ENCODE data around the gene TMEM235. TPM values are rescaled to one million over a fixed set of nuclear protein-coding genes. Genes with fewer than 3 reads are reported as not detected.

TMEM235 gene
- not detected for polyA plus RNA-seq (2013, experiment 1 of 4)
- 0.07 TPM for polyA plus RNA-seq (2013, experiment 2 of 4)
- polyA plus RNA-seq (2013, experiment 3 of 4) = not detected
- not detected for polyA plus RNA-seq (2013, experiment 4 of 4)

DNA sequence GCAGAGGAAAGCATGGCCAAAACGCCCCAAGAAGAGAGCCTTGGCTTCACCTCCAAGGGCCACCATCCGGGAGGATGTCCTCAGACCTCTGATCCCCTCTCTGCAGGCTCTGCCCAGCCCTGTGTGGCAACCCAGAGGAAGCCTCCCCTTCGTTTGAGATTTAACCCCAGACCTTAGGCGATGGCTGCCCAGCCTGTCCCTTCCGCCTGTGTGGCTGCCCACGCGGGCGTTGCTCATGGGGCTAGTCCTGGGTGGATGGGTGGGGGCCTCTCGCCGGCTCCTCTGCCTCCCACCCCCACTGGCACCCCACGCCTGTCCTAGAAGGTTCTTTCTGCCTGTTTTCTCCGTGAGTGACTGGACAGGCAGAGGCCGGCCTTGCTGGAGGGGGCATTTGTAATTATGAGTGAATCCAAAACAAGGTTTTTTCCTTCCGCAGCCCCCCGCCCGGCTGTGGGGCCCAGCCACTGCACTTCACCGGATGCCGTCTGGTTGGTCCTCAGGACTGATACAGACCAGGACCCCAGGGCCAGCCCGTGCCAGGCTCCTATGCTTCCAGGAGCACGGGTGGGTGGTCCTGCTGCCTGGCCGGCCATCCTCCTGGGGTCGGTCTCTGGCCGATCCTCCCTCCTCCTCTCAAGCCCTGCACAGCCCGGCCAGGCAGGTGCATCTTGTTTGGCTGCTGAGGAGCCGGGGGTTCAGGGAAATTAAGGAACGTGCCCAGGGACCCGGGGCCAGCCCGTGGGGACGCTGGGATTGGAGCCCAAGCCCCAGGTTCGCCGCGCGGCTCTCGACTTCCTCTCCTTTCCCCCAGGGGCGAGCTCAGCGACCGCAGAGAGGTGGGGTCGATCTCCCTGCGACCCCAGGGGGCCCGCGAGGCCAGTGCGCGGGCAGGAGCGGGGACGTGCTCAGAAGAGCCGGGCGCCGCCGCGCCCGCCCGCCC lies at the start of gene TMEM235:
TMEM235 (plus strand) TSS at position 636 of the 940 bp plus-strand sequence. CDS start 393 bp downstream, outside the sequence.
- 28 to 29% methylated on average over 52 of the region's 52 CpGs for WGBS, 2 experiments
- Histone ChIP-seq H3K4me1 (ENCODE audit: control insufficient read depth, insufficient read depth, low read length) (peaks cover 5% of the 10 kb centered on the region), H3K27me3 (ENCODE audit: control insufficient read depth, insufficient read depth, low read length, poor library complexity, severe bottlenecking) (peaks cover 33% of the 10 kb centered on the region), H3K36me3 (ENCODE audit: control insufficient read depth, insufficient read depth, low read length) (no peaks in the 10 kb centered on the region), H3K4me3 (ENCODE audit: insufficient read depth, low read depth, low read length) (peak within 1 kb of the TSS; percentile 33), H3K9me3 (ENCODE audit: control insufficient read depth, low read length) (no peaks in the 10 kb centered on the region), H3K27ac (ENCODE audit: insufficient read depth, low read depth, low read length, poor library complexity, severe bottlenecking) (no peak within 1 kb of the TSS)

DNA sequence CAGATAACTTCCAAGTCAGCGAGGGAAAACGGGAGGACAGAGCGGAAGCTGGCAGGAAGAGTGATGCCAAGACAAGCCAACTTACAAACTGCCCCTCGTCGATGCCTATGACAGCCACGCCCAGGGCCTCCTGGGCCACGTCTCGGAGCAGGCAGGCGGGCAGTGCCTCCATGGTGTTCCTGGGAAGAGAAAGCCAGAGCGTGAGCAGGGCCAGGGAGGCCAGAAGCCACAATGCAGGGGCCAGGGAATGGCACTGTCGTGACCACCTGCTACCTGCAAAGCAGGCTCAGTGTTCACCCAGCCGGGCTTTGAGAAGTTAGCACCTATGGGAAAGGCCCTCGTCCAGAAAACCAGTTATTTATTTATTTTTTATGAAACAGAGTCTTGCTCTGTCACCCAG lies 48.9 kb upstream of the TMEM235 start:
- Histone ChIP-seq H3K9me3 (ENCODE audit: control insufficient read depth, low read length) (no peaks in the 10 kb centered on the region), H3K4me3 (ENCODE audit: insufficient read depth, low read depth, low read length) (no peak overlapping the region), H3K4me1 (ENCODE audit: control insufficient read depth, insufficient read depth, low read length) (peaks cover 18% of the 10 kb centered on the region), H3K27ac (ENCODE audit: insufficient read depth, low read depth, low read length, poor library complexity, severe bottlenecking) (no peak overlapping the region), H3K27me3 (ENCODE audit: control insufficient read depth, insufficient read depth, low read length, poor library complexity, severe bottlenecking) (no peaks in the 10 kb centered on the region), H3K36me3 (ENCODE audit: control insufficient read depth, insufficient read depth, low read length) (peaks cover 43% of the 10 kb centered on the region)
- WGBS, 2 experiments = 94 to 97% methylated on average over 13 of the region's 13 CpGs

DNA sequence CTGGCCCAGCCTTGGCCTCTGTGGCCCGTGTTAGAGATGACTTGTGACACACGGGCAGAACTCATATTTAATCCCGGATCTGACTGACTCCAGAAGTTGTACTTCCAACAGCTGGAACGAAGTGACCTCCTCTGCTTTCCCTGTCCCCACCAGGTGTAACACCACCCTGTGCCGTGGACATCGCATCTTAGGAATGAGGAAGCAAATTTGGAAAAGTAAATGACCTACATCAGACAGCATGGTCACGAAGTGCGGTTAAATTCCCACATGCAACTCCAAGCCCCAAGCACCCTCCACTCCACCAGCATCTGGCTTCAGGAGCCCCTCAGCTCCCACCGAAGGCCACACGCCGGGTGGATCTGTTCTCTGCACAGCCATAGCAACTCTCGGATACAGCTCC lies 47.5 kb upstream of the TMEM235 start:
- Histone ChIP-seq H3K4me3 (ENCODE audit: insufficient read depth, low read depth, low read length) (no peak overlapping the region), H3K27ac (ENCODE audit: insufficient read depth, low read depth, low read length, poor library complexity, severe bottlenecking) (no peak overlapping the region), H3K27me3 (ENCODE audit: control insufficient read depth, insufficient read depth, low read length, poor library complexity, severe bottlenecking) (no peaks in the 10 kb centered on the region), H3K9me3 (ENCODE audit: control insufficient read depth, low read length) (no peaks in the 10 kb centered on the region), H3K36me3 (ENCODE audit: control insufficient read depth, insufficient read depth, low read length) (peaks cover 37% of the 10 kb centered on the region), H3K4me1 (ENCODE audit: control insufficient read depth, insufficient read depth, low read length) (peaks cover 24% of the 10 kb centered on the region)
- WGBS, 2 experiments = 94% methylated on average over 12 of the region's 12 CpGs

DNA sequence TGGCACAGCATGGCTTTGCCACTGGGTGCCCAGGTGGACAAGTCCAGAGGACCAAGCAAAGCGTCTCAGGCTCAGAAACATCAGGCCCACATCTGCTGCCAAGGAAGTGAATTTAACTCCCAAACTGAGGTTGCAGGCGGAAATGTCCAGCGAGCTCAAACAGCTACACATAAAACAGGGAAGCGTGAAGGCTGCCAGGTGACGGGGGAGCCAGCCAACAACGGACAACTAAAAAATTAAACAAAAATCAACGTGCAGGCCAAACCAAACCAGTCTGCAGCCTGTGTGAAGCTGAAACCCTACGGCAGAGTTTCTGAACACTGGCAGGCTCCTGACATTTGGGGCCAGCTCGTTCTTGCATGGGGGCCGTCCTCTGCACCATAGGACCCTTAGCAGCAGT lies 47.1 kb upstream of the TMEM235 start:
- 92 to 93% methylated on average over 10 of the region's 10 CpGs for WGBS, 2 experiments
- Histone ChIP-seq H3K4me1 (ENCODE audit: control insufficient read depth, insufficient read depth, low read length) (peaks cover 24% of the 10 kb centered on the region), H3K4me3 (ENCODE audit: insufficient read depth, low read depth, low read length) (no peak overlapping the region), H3K36me3 (ENCODE audit: control insufficient read depth, insufficient read depth, low read length) (peaks cover 33% of the 10 kb centered on the region), H3K27me3 (ENCODE audit: control insufficient read depth, insufficient read depth, low read length, poor library complexity, severe bottlenecking) (no peaks in the 10 kb centered on the region), H3K9me3 (ENCODE audit: control insufficient read depth, low read length) (no peaks in the 10 kb centered on the region), H3K27ac (ENCODE audit: insufficient read depth, low read depth, low read length, poor library complexity, severe bottlenecking) (no peak overlapping the region)

DNA sequence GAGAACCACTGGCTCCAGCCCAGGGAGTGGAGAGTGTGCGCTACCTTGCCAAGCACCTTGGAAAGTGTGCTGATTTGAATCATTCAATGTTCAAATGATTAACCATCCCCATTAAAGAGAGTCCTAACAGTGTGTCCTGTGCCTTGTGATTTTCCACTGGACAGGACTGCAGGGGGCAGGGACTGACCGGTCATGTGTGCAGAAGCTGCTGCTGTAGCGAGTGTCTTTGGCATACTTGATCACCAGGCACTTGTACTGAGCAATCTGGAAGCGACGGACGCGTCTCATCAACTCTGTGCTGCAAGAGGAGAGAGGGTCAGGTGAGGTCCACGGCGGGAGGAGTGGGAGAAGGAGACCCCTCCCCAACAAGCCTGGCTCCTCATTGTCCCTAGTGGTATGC lies 46.6 kb upstream of the TMEM235 start:
- no peak overlapping the region for H3K4me3 ChIP-seq (ENCODE audit: insufficient read depth, low read depth, low read length)
- no peak overlapping the region for H3K27ac ChIP-seq (ENCODE audit: insufficient read depth, low read depth, low read length, poor library complexity, severe bottlenecking)
- H3K4me1 ChIP-seq (ENCODE audit: control insufficient read depth, insufficient read depth, low read length) = peaks cover 24% of the 10 kb centered on the region
- peaks cover 28% of the 10 kb centered on the region for H3K36me3 ChIP-seq (ENCODE audit: control insufficient read depth, insufficient read depth, low read length)
- WGBS, 2 experiments = 88 to 92% methylated on average over 9 of the region's 9 CpGs
- no peaks in the 10 kb centered on the region for H3K9me3 ChIP-seq (ENCODE audit: control insufficient read depth, low read length)
- no peaks in the 10 kb centered on the region for H3K27me3 ChIP-seq (ENCODE audit: control insufficient read depth, insufficient read depth, low read length, poor library complexity, severe bottlenecking)

DNA sequence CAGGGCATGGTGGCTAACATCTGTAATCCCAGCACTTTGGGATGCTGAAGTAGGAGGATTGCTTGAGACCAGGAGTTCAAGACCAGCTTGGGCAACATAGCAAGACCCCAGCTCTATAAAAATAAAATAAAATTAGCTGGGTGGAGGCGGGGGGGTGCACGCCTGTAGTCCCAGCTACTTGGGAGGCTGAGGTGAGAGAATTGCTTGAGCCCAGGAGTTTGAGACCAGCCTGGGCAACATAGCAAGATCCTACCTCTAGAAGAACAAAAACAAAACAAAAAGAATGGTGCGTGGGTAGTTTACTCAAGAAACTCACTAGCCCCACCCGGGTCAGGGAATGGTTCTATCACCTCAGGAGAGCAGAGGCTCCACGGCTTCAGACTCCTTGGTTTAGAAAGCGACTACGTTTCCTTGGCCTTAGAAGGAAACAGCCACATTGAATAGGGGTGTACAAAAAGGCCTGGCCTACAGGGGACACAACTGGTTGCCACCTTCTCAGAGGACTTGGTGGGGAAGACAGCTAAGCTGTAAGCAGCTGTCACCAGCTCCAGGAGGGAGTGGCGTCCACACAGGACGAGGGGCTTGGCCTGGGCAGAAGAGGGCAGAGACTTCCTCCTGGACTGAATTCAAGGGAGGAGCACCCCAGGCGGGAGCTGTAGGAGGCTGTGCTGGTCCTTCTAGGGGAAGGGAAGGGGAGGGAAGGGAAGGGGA lies 45.3 kb upstream of the TMEM235 start:
- peaks cover 20% of the 10 kb centered on the region for H3K36me3 ChIP-seq (ENCODE audit: control insufficient read depth, insufficient read depth, low read length)
- H3K27me3 ChIP-seq (ENCODE audit: control insufficient read depth, insufficient read depth, low read length, poor library complexity, severe bottlenecking) = no peaks in the 10 kb centered on the region
- H3K9me3 ChIP-seq (ENCODE audit: control insufficient read depth, low read length) = no peaks in the 10 kb centered on the region
- H3K4me1 ChIP-seq (ENCODE audit: control insufficient read depth, insufficient read depth, low read length) = peaks cover 24% of the 10 kb centered on the region
- H3K4me3 ChIP-seq (ENCODE audit: insufficient read depth, low read depth, low read length) = peak overlapping the region; percentile 57
- 64 to 68% methylated on average over 9 to 10 of the region's 10 CpGs for WGBS, 2 experiments
- no peak overlapping the region for H3K27ac ChIP-seq (ENCODE audit: insufficient read depth, low read depth, low read length, poor library complexity, severe bottlenecking)

DNA sequence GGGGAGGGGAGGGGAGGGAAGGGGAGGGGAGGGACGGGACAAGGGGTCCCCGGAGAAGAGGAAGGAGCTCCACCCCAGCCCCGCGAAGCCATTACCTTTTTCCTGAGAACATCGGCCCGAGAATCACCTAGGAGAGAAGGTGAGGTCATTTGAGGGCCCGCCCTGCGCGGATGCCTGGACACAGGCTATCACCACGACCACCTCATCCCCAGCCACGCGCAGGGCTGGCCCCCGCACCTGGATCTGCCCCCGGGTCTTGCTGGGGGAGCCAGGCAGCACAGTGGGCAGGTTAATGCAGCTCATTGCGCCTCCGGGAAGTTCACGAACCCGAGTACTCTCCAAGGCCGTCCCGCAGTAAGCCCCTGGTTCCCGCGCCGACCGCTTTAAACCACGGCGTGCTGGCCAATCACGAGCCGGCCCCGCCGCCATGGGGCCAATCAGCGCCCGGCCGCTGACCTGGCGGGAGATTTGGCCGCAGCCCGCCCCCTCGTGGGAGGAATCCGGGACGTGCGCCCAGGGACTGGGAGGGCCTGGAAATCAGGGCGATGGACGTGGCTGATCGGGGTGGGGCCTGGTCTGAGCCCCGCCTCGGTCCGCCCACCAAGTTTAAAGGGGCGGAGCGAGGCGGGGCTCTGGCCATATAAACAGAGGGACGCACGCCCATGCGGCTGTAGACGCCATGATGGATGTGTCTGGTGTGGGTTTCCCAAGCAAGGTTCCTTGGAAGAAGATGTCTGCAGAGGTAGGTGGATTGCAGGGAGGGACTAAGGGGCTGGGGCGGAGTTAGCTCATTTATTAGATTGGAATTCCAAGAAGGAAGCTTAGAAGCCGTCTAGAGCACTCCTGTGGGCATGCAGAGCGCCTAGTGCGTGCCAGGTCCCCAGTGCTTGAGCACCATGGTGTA lies 44.5 kb upstream of the TMEM235 start, which contains the start of the genes AFMID and TK1:
AFMID (plus strand) TSS at position 671 of the 904 bp plus-strand sequence; CDS start at position 680, 9 bp downstream.
TK1 (minus strand) TSS at position 361 of the 904 bp plus-strand sequence; CDS start at position 303, 58 bp downstream.
- H3K27ac ChIP-seq (ENCODE audit: insufficient read depth, low read depth, low read length, poor library complexity, severe bottlenecking) = no peak within 1 kb of the TSS
- 3 to 4% methylated on average over 57 of the region's 57 CpGs for WGBS, 2 experiments

DNA sequence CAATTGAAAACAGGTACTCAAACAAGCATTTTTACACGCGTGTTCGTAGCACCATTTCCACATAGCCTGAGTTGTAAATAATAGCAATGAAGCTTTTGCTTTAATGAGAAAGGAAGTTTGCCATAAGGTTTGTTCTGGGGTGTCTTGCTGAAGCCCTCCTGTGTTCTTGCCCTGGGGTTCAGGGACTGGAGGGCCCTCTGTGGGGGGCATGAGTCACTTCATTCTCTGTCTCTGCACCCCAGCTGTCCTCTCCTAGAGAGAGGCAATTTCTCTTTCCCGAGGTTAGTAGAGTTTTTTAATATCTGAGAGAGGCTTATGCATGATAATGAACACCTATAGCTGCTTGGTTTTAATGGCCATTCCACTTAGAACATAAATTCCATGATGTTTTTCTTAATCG lies 34.7 kb upstream of the TMEM235 start:
- no peaks in the 10 kb centered on the region for H3K27me3 ChIP-seq (ENCODE audit: control insufficient read depth, insufficient read depth, low read length, poor library complexity, severe bottlenecking)
- no peaks in the 10 kb centered on the region for H3K4me1 ChIP-seq (ENCODE audit: control insufficient read depth, insufficient read depth, low read length)
- no peaks in the 10 kb centered on the region for H3K9me3 ChIP-seq (ENCODE audit: control insufficient read depth, low read length)
- 92 to 96% methylated on average over 4 to 5 of the region's 5 CpGs for WGBS, 2 experiments
- peaks cover 28% of the 10 kb centered on the region for H3K36me3 ChIP-seq (ENCODE audit: control insufficient read depth, insufficient read depth, low read length)
- H3K4me3 ChIP-seq (ENCODE audit: insufficient read depth, low read depth, low read length) = no peak overlapping the region
- no peak overlapping the region for H3K27ac ChIP-seq (ENCODE audit: insufficient read depth, low read depth, low read length, poor library complexity, severe bottlenecking)

More for the DNA sequence above, 44.5 kb upstream of the TMEM235 start, which contains the start of the genes AFMID and TK1:
- no peaks in the 10 kb centered on the region for H3K9me3 ChIP-seq (ENCODE audit: control insufficient read depth, low read length)
- H3K4me1 ChIP-seq (ENCODE audit: control insufficient read depth, insufficient read depth, low read length) = peaks cover 24% of the 10 kb centered on the region
- H3K36me3 ChIP-seq (ENCODE audit: control insufficient read depth, insufficient read depth, low read length) = peaks cover 21% of the 10 kb centered on the region
- no peaks in the 10 kb centered on the region for H3K27me3 ChIP-seq (ENCODE audit: control insufficient read depth, insufficient read depth, low read length, poor library complexity, severe bottlenecking)
- H3K4me3 ChIP-seq (ENCODE audit: insufficient read depth, low read depth, low read length) = peak within 1 kb of the TSS; percentile 57

DNA sequence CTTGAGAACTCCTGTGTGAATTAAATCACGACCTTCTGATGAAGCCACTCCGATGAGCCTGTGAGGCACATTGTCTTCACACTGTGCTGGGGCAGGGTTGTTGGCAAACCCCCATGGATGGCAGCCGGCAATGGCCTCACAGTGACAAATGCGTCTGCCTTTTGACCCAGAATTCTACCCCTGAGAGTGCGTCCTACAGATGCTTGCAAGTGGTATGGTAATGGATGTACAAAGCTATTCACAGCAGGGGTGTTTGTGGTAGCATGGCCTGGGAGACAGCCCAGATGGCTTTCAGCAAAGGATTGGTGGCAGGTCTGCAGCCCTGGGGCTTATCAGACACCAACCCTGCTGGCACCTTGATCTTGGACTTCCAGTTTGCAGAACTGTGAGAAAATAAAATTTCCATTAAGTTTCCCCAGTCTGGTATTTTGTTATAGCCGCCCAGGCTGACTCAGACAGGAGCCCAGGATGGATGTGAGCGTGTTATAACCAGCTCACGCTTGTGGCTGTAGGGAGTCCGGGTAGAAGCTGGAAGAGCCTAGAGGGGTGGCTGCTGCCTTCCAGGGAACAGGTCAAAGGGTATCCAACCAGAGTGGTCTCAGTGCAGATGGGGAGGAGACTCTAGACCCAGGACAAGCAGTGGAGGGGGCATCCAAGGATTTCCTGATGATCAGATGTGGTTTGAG lies 34.1 kb upstream of the TMEM235 start:
- H3K4me1 ChIP-seq (ENCODE audit: control insufficient read depth, insufficient read depth, low read length) = no peaks in the 10 kb centered on the region
- no peak overlapping the region for H3K4me3 ChIP-seq (ENCODE audit: insufficient read depth, low read depth, low read length)
- no peak overlapping the region for H3K27ac ChIP-seq (ENCODE audit: insufficient read depth, low read depth, low read length, poor library complexity, severe bottlenecking)
- peaks cover 25% of the 10 kb centered on the region for H3K36me3 ChIP-seq (ENCODE audit: control insufficient read depth, insufficient read depth, low read length)
- WGBS, 2 experiments = 83 to 85% methylated on average over 9 of the region's 9 CpGs
- H3K27me3 ChIP-seq (ENCODE audit: control insufficient read depth, insufficient read depth, low read length, poor library complexity, severe bottlenecking) = no peaks in the 10 kb centered on the region
- no peaks in the 10 kb centered on the region for H3K9me3 ChIP-seq (ENCODE audit: control insufficient read depth, low read length)

Data from ectodermal cell (in vitro differentiated cells).